Esophagus (tissue), 2 donors: ENCODE results near the gene ESRRB. TPM values are rescaled to one million over a fixed set of nuclear protein-coding genes. Genes with fewer than 3 reads are reported as not detected.

Experiments used
- H3K27ac ChIP-seq, 2 donors: one replicate each; pipeline ENCODE4 v1.5.1; 2013; ENCODE audit warnings: low read depth in 2 of 2, mild to moderate bottlenecking in 2 of 2, inconsistent platforms in 1 of 2, low read length in 1 of 2, moderate library complexity in 1 of 2
- H3K27me3 ChIP-seq, 2 donors: one replicate each; pipeline ENCODE4 v1.6.1; 2013; ENCODE audit warnings: low read length in 2 of 2, control low read depth in 1 of 2, mild to moderate bottlenecking in 1 of 2; ENCODE audit not compliant: insufficient read depth in 2 of 2, control insufficient read depth in 1 of 2
- H3K36me3 ChIP-seq, 2 donors: one replicate each; pipeline ENCODE4 v1.6.1; 2013; ENCODE audit warnings: low read length in 1 of 2; ENCODE audit not compliant: control insufficient read depth in 2 of 2, insufficient read depth in 2 of 2
- H3K4me1 ChIP-seq, 2 donors: one replicate each; pipeline ENCODE4 v1.6.1; 2013; ENCODE audit warnings: low read length in 1 of 2; ENCODE audit not compliant: control insufficient read depth in 2 of 2, insufficient read depth in 2 of 2
- H3K4me3 ChIP-seq, 2 donors: one replicate each; pipeline ENCODE4 v1.5.1; 2013; ENCODE audit warnings: low read length in 2 of 2, mild to moderate bottlenecking in 2 of 2, low read depth in 1 of 2, moderate library complexity in 1 of 2
- H3K9me3 ChIP-seq, 2 donors: one replicate each; pipeline ENCODE4 v1.6.1; 2013; ENCODE audit warnings: mild to moderate bottlenecking in 2 of 2, low read depth in 1 of 2, low read length in 1 of 2, moderate library complexity in 1 of 2; ENCODE audit not compliant: control insufficient read depth in 2 of 2, insufficient read depth in 1 of 2
- WGBS, 2 donors: extraction: QIAGEN DNeasy Blood & Tissue Kit; methylation state at CpG; one replicate each; pipeline ENCODE4 v1.1.7; 2013; 5-methylcytosine and 5-hydroxymethylcytosine counted together
- polyA plus RNA-seq, 2 donors: library from polyadenylated mRNA; stranded (reverse); fragments of 200-250 nt; gene quantifications; one replicate each; pipeline ENCODE4 v1.2.3, GENCODE V29; 2013
- donor health status: healthy with polysubstance abuse.
- donor health status: Bipolar disorder and iron deficiency.

ESRRB gene
- polyA plus RNA-seq, 2 donors, result 0.06 TPM; not detected in 1

GRCh38 chr14:76334316-76334715 is 41.6 kb upstream of the ESRRB start:
- H3K9me3 ChIP-seq, result no peaks in the 10 kb centered on the region
- H3K27me3 ChIP-seq, result peaks cover 0 to 6% of the 10 kb centered on the region in 2 donors
- no peaks in the 10 kb centered on the region for H3K36me3 ChIP-seq
- no peak overlapping the region for H3K27ac ChIP-seq
- H3K4me1 ChIP-seq, result no peaks in the 10 kb centered on the region
- no peak overlapping the region for H3K4me3 ChIP-seq
- 81% methylated on average over 11 of the region's 11 CpGs for WGBS, 2 donors

GRCh38 chr14:76336876-76337275 is 39.1 kb upstream of the ESRRB start:
- Histone ChIP-seq H3K27ac (no peak overlapping the region), H3K36me3 (no peaks in the 10 kb centered on the region)
- WGBS, 2 donors, result 80 to 92% methylated on average over 8 of the region's 8 CpGs

GRCh38 chr14:76337635-76338545 is 38.0 kb upstream of the ESRRB start:
- Histone ChIP-seq H3K4me3 (no peak overlapping the region), H3K4me1 (no peaks in the 10 kb centered on the region), H3K36me3 (no peaks in the 10 kb centered on the region), H3K27ac (no peak overlapping the region), H3K27me3 (no peaks in the 10 kb centered on the region), H3K9me3 (no peaks in the 10 kb centered on the region)
- 62% methylated on average over 16 of the region's 16 CpGs for WGBS, 2 donors

More at GRCh38 chr14:76336876-76337275, 39.1 kb upstream of the ESRRB start:
- no peak overlapping the region for H3K4me3 ChIP-seq
- no peaks in the 10 kb centered on the region for H3K4me1 ChIP-seq
- no peaks in the 10 kb centered on the region for H3K9me3 ChIP-seq
- no peaks in the 10 kb centered on the region for H3K27me3 ChIP-seq

GRCh38 chr14:76339728-76340615 is 36.0 kb upstream of the ESRRB start:
- Histone ChIP-seq H3K9me3 (peaks cover 0 to 4% of the 10 kb centered on the region in 2 donors), H3K36me3 (no peaks in the 10 kb centered on the region), H3K4me3 (no peak overlapping the region), H3K4me1 (no peaks in the 10 kb centered on the region), H3K27ac (no peak overlapping the region), H3K27me3 (no peaks in the 10 kb centered on the region)
- 57 to 67% methylated on average over 24 of the region's 24 CpGs for WGBS, 2 donors

GRCh38 chr14:76343386-76343785 is 32.6 kb upstream of the ESRRB start:
- Histone ChIP-seq H3K4me1 (no peaks in the 10 kb centered on the region), H3K27me3 (no peaks in the 10 kb centered on the region), H3K9me3 (peaks cover 0 to 4% of the 10 kb centered on the region in 2 donors), H3K36me3 (no peaks in the 10 kb centered on the region), H3K27ac (no peak overlapping the region), H3K4me3 (no peak overlapping the region)
- WGBS, 2 donors, result 70 to 74% methylated on average over 4 of the region's 4 CpGs

GRCh38 chr14:76346391-76347160 is 29.4 kb upstream of the ESRRB start:
- H3K36me3 ChIP-seq, result no peaks in the 10 kb centered on the region
- H3K9me3 ChIP-seq, result peaks cover 0 to 4% of the 10 kb centered on the region in 2 donors
- no peaks in the 10 kb centered on the region for H3K4me1 ChIP-seq
- H3K4me3 ChIP-seq, result no peak overlapping the region
- no peaks in the 10 kb centered on the region for H3K27me3 ChIP-seq
- no peak overlapping the region for H3K27ac ChIP-seq
- 41 to 58% methylated on average over 8 of the region's 8 CpGs for WGBS, 2 donors

- Histone ChIP-seq H3K27me3 (no peaks in the 10 kb centered on the region), H3K4me3 (no peak overlapping the region), H3K4me1 (no peaks in the 10 kb centered on the region), H3K9me3 (no peaks in the 10 kb centered on the region), H3K27ac (no peak overlapping the region), H3K36me3 (no peaks in the 10 kb centered on the region)
- WGBS, 2 donors, result 44 to 68% methylated on average over 8 of the region's 8 CpGs
These were observed 27.0 kb upstream of the ESRRB start for GRCh38 chr14:76348898-76349297.

GRCh38 chr14:76349993-76350392 is 25.9 kb upstream of the ESRRB start:
- H3K4me1 ChIP-seq, result no peaks in the 10 kb centered on the region
- H3K4me3 ChIP-seq, result no peak overlapping the region
- no peaks in the 10 kb centered on the region for H3K9me3 ChIP-seq
- no peaks in the 10 kb centered on the region for H3K27me3 ChIP-seq
- H3K27ac ChIP-seq, result no peak overlapping the region
- no peaks in the 10 kb centered on the region for H3K36me3 ChIP-seq
- WGBS, 2 donors, result 63 to 64% methylated on average over 4 of the region's 4 CpGs

- Histone ChIP-seq H3K36me3 (no peaks in the 10 kb centered on the region), H3K27me3 (no peaks in the 10 kb centered on the region), H3K27ac (no peak overlapping the region), H3K4me3 (no peak overlapping the region), H3K9me3 (no peaks in the 10 kb centered on the region), H3K4me1 (no peaks in the 10 kb centered on the region)
- 77 to 88% methylated on average over 5 of the region's 5 CpGs for WGBS, 2 donors
These were observed 25.3 kb upstream of the ESRRB start for GRCh38 chr14:76350671-76351070.
